GM18868 (cell line): ENCODE data around the gene LRRC37A2.
"Not testable (repeated sequence)": the region's sequence is repeated elsewhere in the genome, so short reads cannot be mapped to it uniquely, and the experiment has no call there.

ENCODE experiments used
- ATAC-seq: cut with Tn5 transposase; IDR thresholded peaks from one replicate; pipeline ENCODE4 v1.9.1; 2021; ENCODE audit warnings: mild to moderate bottlenecking, moderate library complexity; ENCODE audit not compliant: unreplicated experiment

Gene LRRC37A2

GRCh38 chr17:46512168-46512567 is at the start of gene LRRC37A2:
Gene LRRC37A2, plus strand, starts transcription at chr17:46512468. Its CDS starts 245 bp downstream, at chr17:46512713.
- not testable (repeated sequence) for ATAC-seq

DNA sequence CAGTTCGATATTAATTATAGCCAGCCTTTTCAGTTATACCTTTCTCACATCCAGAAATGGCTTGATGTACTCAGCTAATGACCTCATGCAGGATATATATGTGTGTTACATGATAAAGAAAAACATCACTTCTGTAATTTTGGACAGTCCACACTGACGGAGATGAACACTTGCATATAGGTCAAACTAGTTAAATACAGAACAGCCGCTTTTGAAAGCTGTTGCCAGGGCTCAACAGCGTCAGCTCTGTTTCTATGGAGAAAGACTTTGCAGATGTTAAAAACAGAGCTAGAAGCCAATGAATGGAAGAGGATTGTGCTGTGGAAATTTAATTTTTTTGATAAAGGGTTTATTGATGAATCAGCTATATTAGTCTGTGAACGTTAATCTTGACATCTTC is 44.6 kb upstream of the LRRC37A2 start:
- not testable (repeated sequence) for ATAC-seq

- not testable (repeated sequence) for ATAC-seq
These were observed 37.8 kb upstream of the LRRC37A2 start for GRCh38 chr17:46474489-46474888.

DNA sequence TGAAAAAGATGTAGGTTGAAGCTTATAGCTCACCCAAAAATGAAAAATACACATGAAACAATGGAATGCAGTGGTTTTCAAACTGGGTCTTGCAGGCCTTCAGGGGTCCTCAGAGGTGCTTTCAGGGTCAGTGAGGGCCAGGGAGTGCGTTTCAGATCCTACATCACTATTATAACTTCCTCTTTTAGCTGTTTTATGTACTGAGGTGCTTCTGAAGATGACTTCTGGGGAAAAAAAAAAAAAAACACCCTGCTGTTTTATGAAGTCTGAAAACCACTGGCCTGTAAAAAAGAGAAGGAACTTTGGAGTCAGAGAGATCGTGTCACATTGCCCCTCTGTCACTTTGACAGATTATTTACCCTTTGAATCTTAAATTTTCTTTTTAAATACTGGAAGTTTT is 36.7 kb upstream of the LRRC37A2 start:
- not testable (repeated sequence) for ATAC-seq

DNA sequence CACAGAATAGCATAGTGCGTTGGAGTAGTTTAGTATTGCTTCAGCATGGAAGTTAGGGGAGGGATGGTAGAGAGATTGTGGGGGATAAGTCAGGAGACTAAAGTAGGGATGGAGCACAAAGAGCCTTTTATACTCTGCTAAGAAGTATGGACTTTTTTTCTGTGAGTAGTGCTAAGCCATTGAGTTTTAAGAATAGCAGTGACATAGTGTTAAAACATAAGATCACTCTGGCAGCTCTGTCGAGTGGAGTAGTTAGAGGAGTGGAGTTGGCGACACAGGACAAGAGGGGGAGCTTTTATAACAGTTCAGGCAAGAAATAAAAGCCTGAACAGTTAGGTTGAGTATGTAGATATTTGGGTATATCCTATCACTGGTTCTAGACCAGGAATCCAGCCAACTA is 33.4 kb upstream of the LRRC37A2 start:
- not testable (repeated sequence) for ATAC-seq

DNA sequence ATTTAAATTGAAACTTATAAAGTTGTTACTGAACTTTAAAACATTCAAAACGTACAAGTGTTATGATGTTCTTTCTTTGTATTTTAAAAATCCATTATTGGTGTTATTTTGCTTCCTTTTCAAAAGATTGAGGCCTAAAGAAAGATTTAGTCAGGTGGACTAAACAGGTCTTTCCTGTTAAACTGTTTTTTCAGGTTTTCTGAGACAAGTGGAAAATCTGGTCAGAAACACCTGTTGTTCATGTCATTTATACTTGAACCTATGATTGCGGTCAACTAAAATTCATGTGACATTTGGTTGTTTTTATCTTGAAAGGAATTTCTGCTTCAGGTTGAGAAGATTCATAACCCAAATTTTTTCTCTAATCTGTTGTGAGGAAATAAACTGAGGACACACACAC is 31.0 kb upstream of the LRRC37A2 start:
- ATAC-seq = not testable (repeated sequence)

DNA sequence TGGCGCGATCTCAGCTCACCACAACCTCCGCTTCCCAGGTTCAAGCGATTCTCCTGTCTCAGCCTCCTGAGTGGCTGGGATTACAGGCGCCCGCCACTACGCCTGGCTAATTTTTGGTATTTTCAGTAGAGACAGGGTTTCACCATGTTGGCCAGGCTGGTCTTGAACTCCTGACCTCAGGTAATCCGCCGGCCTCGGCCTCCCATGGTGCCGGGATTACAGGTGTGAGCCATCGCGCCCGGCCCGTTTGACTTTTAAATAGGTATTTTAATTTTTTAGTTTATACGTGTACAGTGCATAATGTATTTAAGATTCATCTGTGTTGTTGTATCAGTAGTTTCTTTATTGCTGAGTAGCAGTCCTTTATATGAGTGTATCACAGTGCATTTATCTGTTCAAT is 20.2 kb upstream of the LRRC37A2 start:
- not testable (repeated sequence) for ATAC-seq

DNA sequence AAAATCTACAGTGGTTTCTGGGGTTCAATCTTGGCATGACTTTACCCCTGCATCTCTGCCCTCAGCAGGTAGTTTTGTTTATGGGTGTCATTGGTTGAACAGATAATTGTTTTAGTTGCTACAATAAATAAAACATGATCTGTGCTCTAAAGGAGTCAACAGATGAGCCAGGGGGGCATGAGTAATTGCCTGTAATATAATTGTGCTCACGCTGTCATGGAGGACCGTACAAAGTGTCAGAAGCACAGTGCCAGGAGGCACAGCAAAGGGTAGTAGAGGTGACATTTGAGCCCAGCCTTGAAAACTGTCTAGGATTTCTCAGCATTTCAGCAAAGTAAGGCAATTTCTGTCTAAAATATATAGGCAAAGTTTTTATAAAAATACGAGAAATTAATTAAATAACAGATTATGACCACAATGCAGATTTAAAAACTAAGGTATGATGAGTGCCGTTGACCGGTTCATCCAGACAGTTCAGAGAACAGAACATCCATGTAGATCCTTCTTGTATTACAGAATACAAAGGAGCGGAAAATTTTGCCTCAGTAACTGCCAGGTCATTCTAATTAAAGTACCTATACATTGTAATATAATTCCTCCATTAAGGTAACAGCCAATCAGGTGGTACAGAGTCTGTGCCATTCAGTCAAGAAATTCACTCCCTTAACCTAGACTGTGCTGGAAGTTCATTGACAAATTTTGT is 12.7 kb upstream of the LRRC37A2 start:
- ATAC-seq = not testable (repeated sequence)

DNA sequence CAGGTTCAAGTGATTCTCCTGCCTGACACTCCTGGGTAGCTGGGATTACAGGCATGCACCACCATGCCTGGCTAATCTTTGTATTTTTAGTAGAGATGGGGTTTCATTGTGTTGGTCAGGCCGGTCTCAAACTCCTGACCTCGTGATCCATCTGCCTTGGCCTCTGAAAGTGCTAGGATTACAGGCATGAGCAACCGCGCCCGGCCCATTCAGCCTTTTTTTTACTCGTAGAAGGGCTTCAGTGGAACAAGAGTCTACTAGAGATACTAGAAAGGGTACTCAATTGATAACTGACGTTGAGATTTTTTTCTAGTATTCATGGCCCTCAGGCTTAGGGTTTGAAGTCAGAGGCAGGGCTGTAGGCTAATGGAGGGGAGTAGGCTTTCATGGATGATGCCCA is 6.4 kb upstream of the LRRC37A2 start:
- ATAC-seq = not testable (repeated sequence)

- not testable (repeated sequence) for ATAC-seq
These were observed 22.4 kb downstream of the LRRC37A2 start for GRCh38 chr17:46534716-46535115.

GRCh38 chr17:46548607-46549006 is 36.3 kb downstream of the LRRC37A2 start:
- ATAC-seq = not testable (repeated sequence)

DNA sequence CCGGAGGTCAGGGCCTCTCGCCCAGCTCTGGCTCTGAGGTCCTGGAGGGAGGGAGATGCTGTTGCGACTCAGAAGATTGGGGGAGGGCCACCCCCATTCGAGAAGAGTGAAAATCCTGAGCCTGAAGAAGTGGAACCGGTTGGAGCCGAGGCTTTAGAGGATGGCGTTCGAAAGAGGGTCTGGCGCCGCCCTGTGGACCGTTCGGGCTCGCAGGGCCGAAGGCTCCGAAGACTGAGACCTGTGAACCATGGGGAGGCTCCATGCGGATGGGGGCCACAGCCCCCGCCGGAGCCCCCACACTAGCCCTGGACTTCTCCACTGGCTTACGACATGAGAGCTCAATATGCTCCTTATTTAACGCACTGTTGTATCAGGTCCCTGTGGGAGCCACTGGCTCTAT is 46.9 kb downstream of the LRRC37A2 start:
- ATAC-seq = not testable (repeated sequence)

DNA sequence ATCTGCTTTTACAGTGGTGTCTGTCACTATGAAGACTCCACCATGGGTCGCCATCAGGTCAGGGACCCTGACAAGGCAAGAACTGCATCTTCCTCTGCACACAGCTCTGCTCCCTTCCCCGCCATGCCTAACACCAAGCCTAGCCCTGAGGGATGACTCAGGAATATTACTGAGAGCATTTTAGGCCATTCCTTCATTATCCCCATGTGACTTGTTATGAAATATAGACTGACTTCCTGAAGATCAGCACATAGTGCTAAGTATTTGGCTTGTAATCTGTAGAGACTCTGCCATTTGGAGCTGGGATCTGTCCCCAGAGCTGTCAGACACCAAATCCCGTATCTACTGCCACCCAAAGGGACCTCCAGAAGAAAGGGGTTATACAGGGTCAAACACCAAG is 47.8 kb downstream of the LRRC37A2 start:
- ATAC-seq = not testable (repeated sequence)

GRCh38 chr17:46566284-46566683 is 54.0 kb downstream of the LRRC37A2 start:
- ATAC-seq = peak; percentile 80

- not testable (repeated sequence) for ATAC-seq
These were observed 54.7 kb downstream of the LRRC37A2 start for GRCh38 chr17:46566980-46567379.

- ATAC-seq = not testable (repeated sequence)
These were observed 59.5 kb downstream of the LRRC37A2 start for GRCh38 chr17:46571796-46572195.

- peak; percentile 96 for ATAC-seq
These were observed 67.1 kb downstream of the LRRC37A2 start, which contains the start of gene ARL17A for GRCh38 chr17:46579083-46580075. Gene ARL17A, minus strand, starts transcription at chr17:46579691. Its CDS starts 3,369 bp downstream, at chr17:46576322.

GRCh38 chr17:46580082-46580481 is 67.8 kb downstream of the LRRC37A2 start:
- ATAC-seq = not testable (repeated sequence)

GRCh38 chr17:46585444-46585843 is 73.2 kb downstream of the LRRC37A2 start:
- not testable (repeated sequence) for ATAC-seq

DNA sequence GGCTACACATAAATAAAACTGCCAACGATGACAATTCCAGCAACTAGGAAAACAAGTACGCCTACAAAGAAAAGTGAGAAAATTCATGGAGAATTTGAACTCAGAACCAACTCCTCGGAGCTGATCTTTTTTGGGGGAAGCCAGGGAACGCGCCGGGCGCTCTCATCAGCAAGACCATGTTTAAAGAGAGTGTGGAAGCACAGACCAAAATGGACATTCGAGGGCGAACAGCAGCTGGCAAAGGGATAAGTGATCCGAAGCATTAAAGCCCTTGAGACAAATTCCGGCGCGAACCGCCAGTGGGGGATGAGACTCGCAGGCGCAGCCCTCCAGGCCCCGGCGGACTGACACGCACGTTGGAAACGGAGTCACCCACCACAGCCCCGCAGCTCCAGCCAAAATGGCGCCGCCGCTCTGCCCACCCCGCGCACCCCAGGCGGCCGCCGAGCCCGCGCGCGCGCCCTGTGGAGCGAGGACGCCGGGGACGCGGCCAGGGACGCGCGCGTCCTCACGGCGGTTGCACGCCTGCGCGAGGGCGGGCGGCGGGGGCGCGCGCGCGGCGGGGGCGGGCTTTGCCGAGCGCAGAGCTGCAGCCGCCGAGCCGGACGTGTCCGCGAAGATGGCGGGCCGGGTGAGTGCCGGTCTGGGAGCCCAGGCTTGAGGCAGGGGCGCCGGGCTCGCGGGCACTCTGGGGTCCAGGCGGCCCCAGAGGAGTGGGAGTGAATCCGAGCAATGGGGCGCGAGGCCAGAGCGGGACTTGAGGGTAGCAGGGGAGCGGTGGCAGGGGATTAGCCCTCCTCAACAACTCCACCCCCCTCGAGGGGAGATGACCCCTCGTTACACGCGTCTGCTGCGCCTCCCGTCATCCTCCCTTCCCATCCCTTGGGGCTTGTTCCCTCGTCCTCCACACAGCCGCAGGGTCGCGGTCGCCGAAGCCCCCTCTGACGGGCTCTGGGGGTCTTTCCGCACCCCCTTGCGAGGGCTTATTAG is 78.2 kb downstream of the LRRC37A2 start, which contains the start of gene NSF:
Gene NSF, plus strand, starts transcription at position 513 of the 990 bp plus-strand sequence. Its CDS starts 107 bp downstream, at position 620.
- peak; percentile 77 for ATAC-seq
